ENCODE results near the gene RHOF.

The RHOF gene

DNA sequence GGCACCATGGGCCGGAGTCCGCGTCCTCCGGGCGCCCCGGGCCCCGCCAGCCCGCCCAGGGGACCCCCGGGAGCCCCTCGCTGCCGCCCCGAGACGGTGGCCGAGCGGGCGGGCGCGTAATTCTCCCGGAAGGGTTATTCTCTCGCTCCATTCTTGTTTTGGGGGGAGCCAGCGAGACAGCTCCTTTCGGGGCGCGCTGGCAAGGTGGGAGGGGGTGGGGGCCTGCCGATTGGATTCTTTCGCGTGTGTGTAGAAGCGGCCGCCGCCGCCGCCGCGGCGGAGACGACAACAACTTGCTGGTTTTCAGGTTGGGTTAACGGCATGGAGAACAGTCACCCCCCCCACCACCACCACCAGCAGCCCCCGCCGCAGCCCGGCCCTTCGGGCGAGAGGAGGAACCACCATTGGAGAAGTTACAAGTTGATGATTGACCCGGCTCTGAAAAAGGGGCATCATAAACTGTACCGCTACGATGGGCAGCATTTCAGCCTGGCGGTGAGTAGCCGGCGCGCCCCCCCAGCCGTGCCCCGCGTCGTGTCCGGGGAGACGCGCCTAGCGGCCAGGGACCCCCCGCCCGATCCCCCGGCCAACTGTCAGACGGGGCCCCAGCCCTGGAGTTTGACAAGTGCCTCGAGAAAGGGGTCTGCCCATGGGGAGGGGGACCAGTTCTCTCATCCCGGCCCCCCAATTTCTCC is 11.1 kb upstream of the RHOF start:
- ATAC-seq (ENCODE audit: low read depth): peak; percentile 10
- peak; percentile 59 for DNase-seq (ENCODE audit: low spot score in 2 of 2)
- H3K9me3 Mint-ChIP-seq: no peaks in the 10 kb centered on the region
- peaks cover 24% of the 10 kb centered on the region for H3K4me1 Mint-ChIP-seq
- peak overlapping the region; percentile 97 for H3K4me3 Mint-ChIP-seq
- peak overlapping the region; percentile 90 for H3K27ac Mint-ChIP-seq
- H3K27me3 Mint-ChIP-seq: no peaks in the 10 kb centered on the region
- peaks cover 9% of the 10 kb centered on the region for H3K36me3 Mint-ChIP-seq

DNA sequence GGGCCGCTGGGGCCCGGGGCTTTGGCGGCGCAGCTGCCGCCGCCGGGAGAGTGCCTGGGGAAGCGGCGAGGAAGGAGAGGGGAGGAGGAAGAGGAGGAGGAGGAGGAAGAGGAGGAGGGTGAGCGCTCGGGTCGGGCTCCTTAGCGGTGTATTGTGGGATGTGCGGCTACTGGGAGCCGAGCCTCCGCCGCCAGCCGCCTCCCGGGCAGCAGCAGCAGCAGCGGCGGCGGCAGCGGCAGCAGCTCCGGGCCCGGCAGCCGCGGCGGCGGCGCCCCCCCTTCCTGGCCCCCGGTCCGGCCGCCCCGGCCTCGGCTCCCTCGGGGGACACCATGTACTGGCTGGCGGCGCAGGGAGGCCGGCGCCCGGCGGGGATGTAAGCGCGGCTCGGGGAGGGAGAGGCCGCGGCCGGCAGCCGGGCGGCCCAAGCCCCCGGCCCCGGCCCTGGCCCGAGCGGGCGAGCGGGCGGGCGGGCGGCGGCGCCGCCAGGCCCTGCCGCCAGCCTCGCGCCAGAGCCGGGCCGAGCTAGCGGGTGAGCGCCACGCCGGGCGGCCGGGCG is 10.5 kb upstream of the RHOF start, which contains the start of gene SETD1B:
Gene SETD1B (plus strand): TSS at position 149 of the 556 bp plus-strand sequence. CDS start 729 bp downstream, outside the sequence.
- ATAC-seq (ENCODE audit: low read depth): no peak
- peak; percentile 46 to 72 for DNase-seq (ENCODE audit: low spot score in 2 of 2)
- H3K27me3 Mint-ChIP-seq: no peaks in the 10 kb centered on the region
- H3K36me3 Mint-ChIP-seq: peaks cover 6% of the 10 kb centered on the region
- H3K9me3 Mint-ChIP-seq: no peaks in the 10 kb centered on the region
- peaks cover 27% of the 10 kb centered on the region for H3K4me1 Mint-ChIP-seq
- H3K4me3 Mint-ChIP-seq: peak within 1 kb of the TSS; percentile 97
- H3K27ac Mint-ChIP-seq: peak within 1 kb of the TSS; percentile 95

DNA sequence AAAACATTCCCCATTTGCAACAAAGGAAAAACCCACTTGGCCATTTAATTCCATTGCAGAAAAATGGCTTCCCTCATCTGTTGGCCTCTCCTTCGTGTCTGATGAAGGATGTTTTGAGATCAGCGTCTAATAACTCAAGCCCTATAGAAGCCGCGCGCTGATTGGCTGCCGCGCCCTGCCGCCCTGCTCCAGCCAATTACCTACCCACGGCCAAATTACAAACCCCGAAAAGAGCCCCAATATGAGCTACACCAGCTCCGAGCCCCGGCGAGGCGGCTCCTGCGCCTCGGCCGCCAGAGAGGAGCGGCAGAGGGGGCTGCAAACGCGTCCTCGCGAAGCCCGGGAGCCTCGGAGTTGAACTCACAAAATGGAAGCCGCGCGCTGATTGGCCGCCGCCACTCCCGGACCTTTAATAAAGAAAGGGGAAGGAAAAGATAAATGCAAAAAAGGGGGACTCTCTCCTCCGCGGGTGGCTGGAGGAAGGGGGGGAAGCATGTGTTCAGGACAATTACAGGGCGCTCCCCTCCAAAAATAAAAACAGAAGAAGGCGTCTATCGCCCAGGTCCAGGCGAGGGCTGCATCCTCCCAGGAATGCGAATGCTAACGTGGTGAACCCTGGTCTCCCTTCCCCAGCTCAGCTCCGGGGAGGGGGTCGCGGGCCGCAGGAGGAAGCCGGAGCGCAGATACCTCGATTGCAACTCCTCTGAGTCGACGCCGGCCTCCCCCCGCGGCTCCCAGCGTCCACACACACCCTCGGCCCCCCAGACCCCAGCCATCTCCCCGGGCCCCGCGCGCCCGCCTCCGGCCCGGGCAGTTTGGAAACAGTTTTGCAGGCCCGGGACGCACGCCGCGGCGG is 9.6 kb upstream of the RHOF start:
- Mint-ChIP-seq H3K27ac (peak overlapping the region; percentile 95), H3K4me3 (peak overlapping the region; percentile 88), H3K27me3 (no peaks in the 10 kb centered on the region), H3K36me3 (peaks cover 3% of the 10 kb centered on the region), H3K4me1 (peaks cover 32% of the 10 kb centered on the region), H3K9me3 (no peaks in the 10 kb centered on the region)
- ATAC-seq (ENCODE audit: low read depth): peak; percentile 50
- DNase-seq (ENCODE audit: low spot score in 2 of 2): peak; percentile 94 to 95

DNA sequence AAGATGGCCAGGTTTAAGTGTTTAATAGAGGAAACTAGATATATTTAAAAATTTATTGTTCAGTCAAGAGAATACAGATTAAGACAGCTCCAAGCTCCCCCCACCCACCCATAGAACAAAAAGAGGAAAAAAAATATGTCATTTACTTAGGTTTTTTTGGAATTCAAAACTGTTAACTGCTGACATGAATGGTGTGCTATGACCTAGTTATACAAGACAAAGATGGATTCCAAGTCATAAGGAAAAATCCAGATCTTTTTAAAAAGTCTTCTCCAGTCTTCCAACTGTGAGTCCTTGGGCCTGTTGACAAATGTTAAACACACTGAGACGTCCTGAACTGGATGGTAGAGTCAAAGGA is 9.0 kb upstream of the RHOF start:
- H3K9me3 Mint-ChIP-seq: no peaks in the 10 kb centered on the region
- ATAC-seq (ENCODE audit: low read depth) (no peak), DNase-seq (ENCODE audit: low spot score in 2 of 2) (no peak)
- no peaks in the 10 kb centered on the region for H3K27me3 Mint-ChIP-seq
- peak overlapping the region; percentile 95 for H3K27ac Mint-ChIP-seq
- H3K4me3 Mint-ChIP-seq: peak overlapping the region; percentile 88
- peaks cover 29% of the 10 kb centered on the region for H3K4me1 Mint-ChIP-seq
- H3K36me3 Mint-ChIP-seq: peaks cover 3% of the 10 kb centered on the region

DNA sequence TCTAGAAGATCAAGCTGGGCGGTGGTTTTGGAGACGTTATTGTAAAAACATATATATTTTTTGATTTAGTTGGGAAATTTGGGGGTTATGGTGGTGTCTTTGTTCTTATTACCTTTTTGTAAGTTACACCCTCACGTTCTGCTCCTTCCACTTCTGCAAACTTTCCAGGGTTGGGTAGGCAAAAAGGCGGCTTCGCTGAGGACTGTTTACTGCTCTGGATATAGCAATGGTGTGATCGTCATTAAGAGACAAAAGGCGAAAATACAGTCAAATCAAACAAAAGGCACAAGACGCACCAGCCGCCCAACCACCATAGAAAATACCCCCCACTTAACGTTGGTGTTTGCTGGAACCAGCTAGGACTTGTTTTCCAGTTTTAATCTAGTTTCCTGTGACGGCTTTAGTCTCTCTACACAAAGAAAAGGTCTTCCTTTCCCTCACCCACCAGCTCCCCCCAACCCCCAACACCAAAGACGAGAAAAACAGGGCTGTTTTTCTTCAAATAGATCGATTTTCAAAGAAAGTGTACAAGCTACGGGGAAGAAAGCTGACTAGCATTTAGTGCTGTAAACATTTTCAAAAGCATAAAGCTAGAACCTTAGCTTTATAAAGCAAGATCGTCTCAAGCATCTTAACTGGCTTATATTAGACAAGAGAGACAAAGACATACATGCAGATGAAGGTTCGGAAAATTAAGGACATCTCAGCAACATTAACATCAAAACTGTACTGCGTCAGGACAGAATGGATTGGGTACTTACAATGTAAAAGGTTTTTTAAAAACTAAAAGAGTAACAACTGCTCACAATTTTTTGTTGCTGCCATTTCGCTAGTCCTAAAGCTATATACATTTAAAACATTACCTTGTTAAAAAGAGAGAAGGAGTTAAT is 8.4 kb upstream of the RHOF start:
- H3K4me3 Mint-ChIP-seq: peak overlapping the region; percentile 88
- H3K27ac Mint-ChIP-seq: peak overlapping the region; percentile 95
- no peak for DNase-seq (ENCODE audit: low spot score in 2 of 2)
- H3K36me3 Mint-ChIP-seq: peaks cover 3% of the 10 kb centered on the region
- H3K9me3 Mint-ChIP-seq: no peaks in the 10 kb centered on the region
- H3K27me3 Mint-ChIP-seq: no peaks in the 10 kb centered on the region
- H3K4me1 Mint-ChIP-seq: peaks cover 28% of the 10 kb centered on the region
- ATAC-seq (ENCODE audit: low read depth): no peak

DNA sequence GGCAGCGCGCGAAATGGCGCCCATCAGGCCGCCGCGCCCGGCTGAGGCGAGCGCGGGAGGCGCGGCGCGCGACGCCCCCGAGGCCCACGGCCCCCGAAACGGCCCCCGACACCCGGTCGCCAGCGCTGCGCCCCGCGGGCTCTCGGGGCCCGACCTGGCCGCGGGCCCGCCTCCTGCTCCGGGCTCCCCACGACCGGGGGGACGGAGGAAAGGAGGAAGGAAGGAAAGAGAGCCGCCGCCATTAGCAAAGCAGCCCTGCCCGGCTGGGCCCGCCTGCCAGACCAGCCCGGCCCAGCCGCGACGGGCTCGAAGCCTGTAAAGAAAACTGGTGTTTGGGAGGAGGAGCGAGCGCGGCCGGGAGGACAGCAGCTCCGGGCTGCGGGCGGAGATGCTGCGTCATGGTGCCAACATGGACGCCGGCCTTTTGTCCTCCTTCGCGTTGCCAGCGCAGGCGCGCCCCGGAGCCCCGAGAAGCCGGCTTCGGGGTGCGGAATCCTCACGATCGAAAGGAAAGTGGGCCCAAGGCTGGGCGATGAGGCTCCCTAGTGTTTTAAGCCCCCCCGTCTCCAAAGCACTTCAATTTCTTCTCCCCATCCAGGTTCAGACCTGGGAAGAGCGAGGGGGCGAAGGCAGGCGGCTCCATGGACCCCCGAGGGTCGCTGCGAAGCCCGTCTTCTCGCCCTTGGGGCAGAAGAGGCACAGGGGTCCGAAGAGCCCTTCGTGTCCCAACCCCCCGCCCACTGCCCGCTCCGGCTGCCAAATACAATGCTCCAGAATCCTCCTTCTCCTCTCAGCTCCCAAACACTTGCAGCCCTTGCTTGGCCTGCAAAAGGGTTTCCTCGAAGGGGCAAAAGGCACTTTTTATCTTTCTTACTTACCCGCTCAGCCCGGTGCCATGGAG is 7.5 kb upstream of the RHOF start:
- DNase-seq (ENCODE audit: low spot score in 2 of 2): peak in 1 of 2 donors; percentile 52
- Mint-ChIP-seq H3K4me1 (peaks cover 23% of the 10 kb centered on the region), H3K27ac (peak overlapping the region; percentile 95), H3K36me3 (no peaks in the 10 kb centered on the region), H3K27me3 (no peaks in the 10 kb centered on the region), H3K4me3 (peak overlapping the region; percentile 88), H3K9me3 (no peaks in the 10 kb centered on the region)
- peak; percentile 5 for ATAC-seq (ENCODE audit: low read depth)

DNA sequence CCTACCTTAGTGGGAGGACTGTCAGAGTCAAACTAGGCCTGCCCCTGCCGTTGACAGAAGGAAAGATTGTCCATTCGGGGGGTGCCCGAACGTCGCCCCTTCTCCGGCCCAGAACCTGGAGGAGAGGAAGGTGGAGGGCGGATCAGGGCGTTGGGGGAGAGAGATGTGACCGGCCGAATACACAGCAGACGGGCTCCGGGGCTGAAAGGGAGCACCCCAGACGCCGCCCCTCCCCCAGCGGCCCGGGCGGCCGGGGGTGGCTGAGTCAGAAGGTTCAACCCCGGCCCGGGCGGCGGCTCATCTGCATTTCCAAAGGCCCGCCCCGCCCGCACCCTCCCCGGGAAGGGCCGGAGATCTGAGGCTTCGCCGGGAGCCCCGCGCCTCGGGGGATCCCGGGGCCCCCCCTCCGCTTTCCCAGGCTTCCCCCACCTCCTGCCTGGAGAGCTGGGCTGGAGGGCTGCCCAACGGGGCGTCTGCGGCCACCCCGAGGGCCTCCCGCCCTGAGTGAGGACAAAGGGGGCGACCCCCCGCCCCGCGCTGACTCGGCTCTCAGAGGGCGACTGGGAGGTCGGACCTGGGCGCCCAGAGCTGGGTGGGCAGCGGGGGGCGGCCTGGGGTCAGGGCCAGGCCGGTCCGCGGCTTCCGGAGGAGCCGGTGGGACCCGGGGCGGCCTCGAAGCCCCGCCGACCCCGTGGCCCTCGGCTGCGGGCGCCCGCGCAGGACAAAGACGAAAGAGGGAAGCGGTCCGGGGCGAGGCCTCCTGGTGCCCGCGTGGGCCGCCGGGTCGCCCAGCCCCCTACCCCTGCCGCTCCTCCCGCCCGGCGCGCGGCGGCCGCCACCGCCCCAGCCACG is 6.6 kb upstream of the RHOF start:
- ATAC-seq (ENCODE audit: low read depth): peak; percentile 26
- peaks cover 22% of the 10 kb centered on the region for H3K4me1 Mint-ChIP-seq
- H3K27ac Mint-ChIP-seq: peak overlapping the region; percentile 55
- DNase-seq (ENCODE audit: low spot score in 2 of 2): peak; percentile 52 to 70
- no peaks in the 10 kb centered on the region for H3K27me3 Mint-ChIP-seq
- peaks cover 2% of the 10 kb centered on the region for H3K36me3 Mint-ChIP-seq
- H3K9me3 Mint-ChIP-seq: no peaks in the 10 kb centered on the region
- peak overlapping the region; percentile 80 for H3K4me3 Mint-ChIP-seq

DNA sequence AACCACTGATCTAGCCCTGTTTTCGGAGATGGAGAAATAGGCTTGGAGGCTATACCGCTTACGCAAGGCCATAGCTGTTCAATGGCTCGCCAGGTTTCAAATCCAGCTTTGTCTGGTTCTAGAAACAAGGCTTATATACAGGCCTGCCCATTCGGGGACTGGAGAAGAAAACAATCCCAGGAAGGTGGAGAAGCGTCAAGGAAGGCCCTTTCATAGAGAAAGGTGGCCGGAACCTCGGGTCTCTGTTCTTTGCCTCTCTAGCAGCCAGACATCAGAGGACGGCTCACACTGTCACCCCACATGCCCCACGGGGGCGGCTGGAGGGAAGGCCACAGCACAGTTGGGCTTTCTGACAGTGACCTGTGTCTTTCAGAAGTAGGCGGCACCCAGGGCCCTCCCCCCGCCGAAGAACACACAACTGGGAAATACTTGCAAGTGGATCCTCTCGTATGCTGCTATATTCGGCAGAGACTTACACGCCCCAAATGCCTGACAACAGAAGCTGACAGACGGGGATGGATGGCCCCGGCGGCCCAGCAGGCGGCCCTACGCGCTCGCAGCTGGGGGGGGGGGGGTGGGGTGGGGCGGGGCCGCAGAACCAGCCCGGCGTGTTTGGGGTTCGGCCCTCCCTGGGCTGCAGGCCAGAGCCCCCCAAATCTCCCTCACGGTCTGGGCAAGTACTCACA is 5.8 kb upstream of the RHOF start:
- ATAC-seq (ENCODE audit: low read depth): peak; percentile 19
- Mint-ChIP-seq H3K27ac (peak overlapping the region; percentile 55), H3K4me3 (peak overlapping the region; percentile 80), H3K9me3 (no peaks in the 10 kb centered on the region), H3K4me1 (peaks cover 29% of the 10 kb centered on the region), H3K27me3 (no peaks in the 10 kb centered on the region), H3K36me3 (peaks cover 3% of the 10 kb centered on the region)
- DNase-seq (ENCODE audit: low spot score in 2 of 2): peak in 1 of 2 donors; percentile 48

DNA sequence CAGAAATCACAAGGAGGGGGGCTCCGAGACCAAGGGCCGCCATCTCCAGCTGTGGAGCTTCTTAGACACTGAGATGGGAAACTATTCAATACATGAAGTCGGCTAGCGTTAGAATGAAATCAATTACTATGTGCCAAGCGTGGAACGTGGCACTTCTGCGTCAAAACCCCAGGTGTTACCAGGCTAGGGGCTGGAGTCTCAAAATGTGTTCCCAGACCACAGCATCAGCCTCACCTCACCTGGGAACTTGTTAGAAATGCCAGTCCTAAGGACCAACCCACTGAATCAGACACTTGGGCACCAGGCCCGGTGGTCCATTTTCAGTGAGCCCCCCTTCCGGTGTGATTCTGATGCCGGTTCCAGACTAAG is 5.3 kb upstream of the RHOF start:
- no peak for DNase-seq (ENCODE audit: low spot score in 2 of 2)
- no peaks in the 10 kb centered on the region for H3K9me3 Mint-ChIP-seq
- no peak overlapping the region for H3K27ac Mint-ChIP-seq

DNA sequence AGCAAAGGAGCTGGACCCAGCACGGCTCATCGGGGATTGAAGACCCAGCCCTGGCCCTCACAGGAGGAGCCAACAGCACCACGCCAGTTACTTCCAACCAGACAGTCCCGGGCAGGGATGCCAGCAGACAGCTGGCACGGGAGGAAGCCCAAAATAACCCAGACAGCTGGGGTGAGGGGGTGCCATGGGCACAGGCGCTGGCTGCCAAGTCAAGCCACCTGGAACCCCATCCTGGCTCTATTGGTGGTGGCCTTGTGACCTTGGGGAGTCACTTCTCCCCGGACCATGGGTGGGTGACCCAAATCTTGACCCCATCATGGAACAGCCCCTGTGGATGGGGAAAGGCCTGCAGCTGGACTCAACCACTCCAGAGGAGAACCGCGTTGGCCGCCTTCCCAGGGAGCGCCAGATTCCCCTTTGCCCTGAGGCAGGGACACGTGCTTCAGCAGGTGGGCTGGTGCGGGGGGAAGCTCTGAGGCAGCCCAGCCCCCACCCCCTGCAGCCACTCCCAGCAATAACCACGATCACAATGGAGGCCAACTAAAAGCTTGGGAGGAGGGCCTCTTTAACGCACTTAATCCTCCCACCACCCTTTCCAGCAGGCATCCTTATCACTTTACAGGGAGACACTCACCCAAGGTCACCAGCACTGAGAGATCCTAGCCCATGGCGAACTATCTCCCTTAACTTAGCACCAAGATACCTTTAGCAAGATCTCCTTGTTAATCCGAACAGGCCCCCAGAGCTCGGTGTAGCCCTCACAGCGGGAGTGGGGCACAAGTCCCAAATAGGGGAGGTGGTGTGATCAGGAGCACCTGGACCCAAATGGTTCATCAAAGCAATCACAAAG is 4.7 kb upstream of the RHOF start:
- no peak overlapping the region for H3K27ac Mint-ChIP-seq
- H3K4me1 Mint-ChIP-seq: peaks cover 31% of the 10 kb centered on the region
- no peaks in the 10 kb centered on the region for H3K9me3 Mint-ChIP-seq
- peak overlapping the region; percentile 33 for H3K4me3 Mint-ChIP-seq
- H3K36me3 Mint-ChIP-seq: peaks cover 3% of the 10 kb centered on the region
- no peak for ATAC-seq (ENCODE audit: low read depth)
- no peaks in the 10 kb centered on the region for H3K27me3 Mint-ChIP-seq
- no peak for DNase-seq (ENCODE audit: low spot score in 2 of 2)

More for the DNA sequence above, 5.3 kb upstream of the RHOF start:
- H3K27me3 Mint-ChIP-seq: no peaks in the 10 kb centered on the region
- peaks cover 31% of the 10 kb centered on the region for H3K4me1 Mint-ChIP-seq
- H3K4me3 Mint-ChIP-seq: peak overlapping the region; percentile 80
- peaks cover 3% of the 10 kb centered on the region for H3K36me3 Mint-ChIP-seq
- ATAC-seq (ENCODE audit: low read depth): no peak
